Measurements from ENCODE around the gene HEMK1. TPM values are rescaled to one million over a fixed set of nuclear protein-coding genes. Genes with fewer than 3 reads are reported as not detected.

HEMK1 gene
- total RNA-seq, 1 experiment from 2014 or later: 20.9 TPM

GRCh38 chr3:50611464-50612233, 42.3 kb downstream of the HEMK1 start, which contains the start of gene CISH:
TSS of gene CISH (minus strand) at chr3:50611774. CDS start at chr3:50611650, 124 bp downstream.
- no peak within 1 kb of the TSS for H3K27ac Mint-ChIP-seq
- H3K9me3 Mint-ChIP-seq: no peaks in the 10 kb centered on the region
- ChIA-PET CTCF (interaction anchor here (0.6 to 10.1 kb wide), 60 partner anchors 10 to 823 kb away, joined by 3 to 202 read pairs (median 4); partner anchors contain the start of genes C3orf18, CYB561D2, HEMK1 and HYAL3), POLR2A (interaction anchor here (0.7 to 1.3 kb wide), 2 partner anchors 19 to 274 kb away, joined by 3 read pairs; no protein-coding TSS in a partner anchor)
- DNase-seq (ENCODE audit: low spot score): peak; percentile 94
- peaks cover 24% of the 10 kb centered on the region for H3K4me1 Mint-ChIP-seq
- no peaks in the 10 kb centered on the region for H3K36me3 Mint-ChIP-seq
- H3K27me3 Mint-ChIP-seq (ENCODE audit: low read depth): peaks cover 51% of the 10 kb centered on the region
- peak; percentile 81 for ATAC-seq
- peak within 1 kb of the TSS; percentile 76 for H3K4me3 Mint-ChIP-seq
- TF ChIP-seq FOXK1 (CRISPR knock-in tag; IDR thresholded peaks at IDR 0.05): peak; percentile 79; the same call in 1 of the 2 replicates
- TF ChIP-seq ZNF281 (CRISPR knock-in tag; IDR thresholded peaks at IDR 0.05): peak; percentile 72; the same call in 1 of the 2 replicates
- peak; percentile 95 for TF ChIP-seq MAX (CRISPR knock-in tag; IDR thresholded peaks at IDR 0.05)
- no peak for TF ChIP-seq EMX1 (CRISPR knock-in tag; IDR thresholded peaks at IDR 0.05)
- peak; percentile 79; the same call in 1 of the 2 replicates for TF ChIP-seq PREB (CRISPR knock-in tag; IDR thresholded peaks at IDR 0.05; ENCODE audit: borderline replicate concordance)
- TF ChIP-seq ZNF396 (CRISPR knock-in tag; IDR thresholded peaks at IDR 0.05; ENCODE audit: borderline replicate concordance): no peak
- TF ChIP-seq ZNF423 (CRISPR knock-in tag; IDR thresholded peaks at IDR 0.05): peak; percentile 35; the same call in 1 of the 2 replicates
- TF ChIP-seq HMGA2 (CRISPR knock-in tag; IDR thresholded peaks at IDR 0.05): no peak
- 0 out of 2 replicates have a peak, but pooled peaks have one; percentile 67 for TF ChIP-seq ESRRA (CRISPR knock-in tag; IDR thresholded peaks at IDR 0.05; ENCODE audit: borderline replicate concordance)
- no peak for TF ChIP-seq ZNF512 (CRISPR knock-in tag; IDR thresholded peaks at IDR 0.05; ENCODE audit: borderline replicate concordance)
- no peak for TF ChIP-seq NR1H2 (CRISPR knock-in tag; IDR thresholded peaks at IDR 0.05)
- no peak for TF ChIP-seq ZMAT4 (CRISPR knock-in tag; IDR thresholded peaks at IDR 0.05)
- no peak for TF ChIP-seq NR3C1 (CRISPR knock-in tag; conservative IDR thresholded peaks at IDR 0.05; ENCODE audit: low read depth)
- TF ChIP-seq ZNF416 (CRISPR knock-in tag; IDR thresholded peaks at IDR 0.05): no peak
- TF ChIP-seq NR2C2 (CRISPR knock-in tag; IDR thresholded peaks at IDR 0.05): 0 out of 2 replicates have a peak, but pooled peaks have one; percentile 52
- no peak for TF ChIP-seq CDX4 (CRISPR knock-in tag; IDR thresholded peaks at IDR 0.05; ENCODE audit: borderline replicate concordance)
- peak; percentile 76 for TF ChIP-seq ZNF121 (CRISPR knock-in tag; IDR thresholded peaks at IDR 0.05)
- no peak for TF ChIP-seq GRHL2 (CRISPR knock-in tag; IDR thresholded peaks at IDR 0.05; ENCODE audit: insufficient replicate concordance, severe bottlenecking)
- no peak for TF ChIP-seq ZNF263 (CRISPR knock-in tag; IDR thresholded peaks at IDR 0.05; ENCODE audit: low read depth)
- peak; percentile 86 for TF ChIP-seq ARID4B (CRISPR knock-in tag; IDR thresholded peaks at IDR 0.05; ENCODE audit: borderline replicate concordance)
- TF ChIP-seq CTCF (IDR thresholded peaks at IDR 0.05): peak; percentile 46; the same call in 1 of the 2 replicates
- peak; percentile 57; the same call in 1 of the 2 replicates for TF ChIP-seq NFE2L1 (CRISPR knock-in tag; IDR thresholded peaks at IDR 0.05)
- TF ChIP-seq ATF1 (CRISPR knock-in tag; IDR thresholded peaks at IDR 0.05): no peak
